HG03354 (cell line): ENCODE measurements around the gene TMEM255B.

Experiments
- ATAC-seq: cut with Tn5 transposase; IDR thresholded peaks from one replicate; pipeline ENCODE4 v1.9.1; 2021; ENCODE audit warnings: mild to moderate bottlenecking; ENCODE audit not compliant: unreplicated experiment, poor library complexity, severe bottlenecking

Gene TMEM255B

GRCh38 chr13:113841353-113841650 lies 82.3 kb downstream of the TMEM255B start:
- ATAC-seq, result no peak

- ATAC-seq, result no peak
Measured at GRCh38 chr13:113842336-113843062, 83.5 kb downstream of the TMEM255B start.

- no peak for ATAC-seq
Measured at GRCh38 chr13:113843063-113843654, 84.1 kb downstream of the TMEM255B start.

GRCh38 chr13:113843864-113844556 lies 85.0 kb downstream of the TMEM255B start:
- no peak for ATAC-seq

- ATAC-seq, result no peak
Measured at GRCh38 chr13:113845055-113845454, 86.0 kb downstream of the TMEM255B start.

- no peak for ATAC-seq
Measured at GRCh38 chr13:113845723-113846635, 87.0 kb downstream of the TMEM255B start.

- ATAC-seq, result no peak
Measured at GRCh38 chr13:113846636-113847318, 87.8 kb downstream of the TMEM255B start.

- no peak for ATAC-seq
Measured at GRCh38 chr13:113848020-113848419, 89.0 kb downstream of the TMEM255B start.

GRCh38 chr13:113848431-113849260 lies 89.6 kb downstream of the TMEM255B start:
- ATAC-seq, result no peak

- no peak for ATAC-seq
Measured at GRCh38 chr13:113849546-113849945, 90.5 kb downstream of the TMEM255B start.

- no peak for ATAC-seq
Measured at GRCh38 chr13:113849981-113850721, 91.1 kb downstream of the TMEM255B start.

- ATAC-seq, result no peak
Measured at GRCh38 chr13:113850722-113851479, 91.9 kb downstream of the TMEM255B start.

GRCh38 chr13:113851480-113851803 lies 92.4 kb downstream of the TMEM255B start:
- no peak for ATAC-seq

GRCh38 chr13:113851826-113852535 lies 93.0 kb downstream of the TMEM255B start:
- no peak for ATAC-seq

GRCh38 chr13:113852536-113853517 lies 93.8 kb downstream of the TMEM255B start:
- ATAC-seq, result no peak
